IMR-90 (cell line): ENCODE results near the gene FNDC3A.

ENCODE experiments used
- CTCF ChIP-seq: conservative IDR thresholded peaks from 2 replicates; pipeline ENCODE4 v1.5.1; 2012; ENCODE audit warnings: mild to moderate bottlenecking, low read depth, low read length, improper control_type of control experiment
- POLR2A ChIP-seq: IDR thresholded peaks from 2 replicates; pipeline ENCODE4 v1.6.1; 2012; ENCODE audit warnings: mild to moderate bottlenecking, low read depth, low read length
- TF ChIP-seq, protein P1 (sequence below): fragments of 150-350 bp; IDR thresholded peaks from 2 replicates; pipeline ENCODE4 v1.6.1; 2017; ENCODE audit warnings: mild to moderate bottlenecking, antibody characterized with exemption, low read length, low read depth

GRCh38 chr13:48983331-48983730 is 7.6 kb downstream of the FNDC3A start:
- TF ChIP-seq CTCF, result no peak
- no peak for TF ChIP-seq POLR2A
- TF ChIP-seq, protein P1, sequence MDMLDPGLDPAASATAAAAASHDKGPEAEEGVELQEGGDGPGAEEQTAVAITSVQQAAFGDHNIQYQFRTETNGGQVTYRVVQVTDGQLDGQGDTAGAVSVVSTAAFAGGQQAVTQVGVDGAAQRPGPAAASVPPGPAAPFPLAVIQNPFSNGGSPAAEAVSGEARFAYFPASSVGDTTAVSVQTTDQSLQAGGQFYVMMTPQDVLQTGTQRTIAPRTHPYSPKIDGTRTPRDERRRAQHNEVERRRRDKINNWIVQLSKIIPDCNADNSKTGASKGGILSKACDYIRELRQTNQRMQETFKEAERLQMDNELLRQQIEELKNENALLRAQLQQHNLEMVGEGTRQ, result no peak
